Thyroid gland (tissue), 4 donors: ENCODE data around the gene BEND6.

Experiments
- POLR2A ChIP-seq, 2 donors: fragments of 450-650 bp; IDR thresholded peaks; one replicate each; pipeline ENCODE4 v1.6.1; 2017; ENCODE audit warnings: antibody characterized with exemption in 2 of 2, mild to moderate bottlenecking in 2 of 2, moderate library complexity in 1 of 2
- TF ChIP-seq, protein P1 (sequence below), 6 experiments: fragments of 200-600 bp in 3 of 6; fragments of 450-650 bp in 3 of 6; sonication (generic) in 3 of 6; IDR thresholded peaks; one replicate each; pipeline ENCODE4 v1.5.1; 2016 to 2019; ENCODE audit warnings: antibody characterized with exemption in 6 of 6, mild to moderate bottlenecking in 2 of 6, inconsistent platforms in 1 of 6, moderate library complexity in 1 of 6

DNA sequence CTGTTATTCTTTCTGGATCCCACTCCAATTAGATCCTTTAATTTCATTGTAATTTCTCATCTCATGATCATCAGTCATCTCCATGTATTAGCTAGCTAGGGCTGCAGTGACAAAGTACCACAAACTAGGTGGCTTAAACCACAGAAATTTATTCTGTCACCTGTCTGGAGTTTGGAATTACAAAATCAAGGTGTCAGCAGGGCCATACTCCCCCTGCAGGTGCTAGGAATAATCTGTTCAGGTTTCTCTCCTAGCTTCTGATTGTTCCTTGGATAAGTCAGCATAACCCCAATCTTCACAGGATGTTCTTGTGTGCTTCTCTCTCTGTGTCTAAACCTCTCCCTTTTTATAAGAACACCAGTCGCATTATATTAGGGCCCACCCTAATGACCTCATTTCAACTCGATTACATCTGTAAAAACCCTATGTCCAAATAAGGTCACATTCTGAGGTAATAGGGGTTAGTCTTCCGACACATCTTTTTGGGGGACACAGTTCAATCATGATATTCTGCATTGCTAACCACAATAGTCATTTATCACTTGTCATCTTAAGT lies 40.5 kb downstream of the BEND6 start:
- TF ChIP-seq, protein P1, sequence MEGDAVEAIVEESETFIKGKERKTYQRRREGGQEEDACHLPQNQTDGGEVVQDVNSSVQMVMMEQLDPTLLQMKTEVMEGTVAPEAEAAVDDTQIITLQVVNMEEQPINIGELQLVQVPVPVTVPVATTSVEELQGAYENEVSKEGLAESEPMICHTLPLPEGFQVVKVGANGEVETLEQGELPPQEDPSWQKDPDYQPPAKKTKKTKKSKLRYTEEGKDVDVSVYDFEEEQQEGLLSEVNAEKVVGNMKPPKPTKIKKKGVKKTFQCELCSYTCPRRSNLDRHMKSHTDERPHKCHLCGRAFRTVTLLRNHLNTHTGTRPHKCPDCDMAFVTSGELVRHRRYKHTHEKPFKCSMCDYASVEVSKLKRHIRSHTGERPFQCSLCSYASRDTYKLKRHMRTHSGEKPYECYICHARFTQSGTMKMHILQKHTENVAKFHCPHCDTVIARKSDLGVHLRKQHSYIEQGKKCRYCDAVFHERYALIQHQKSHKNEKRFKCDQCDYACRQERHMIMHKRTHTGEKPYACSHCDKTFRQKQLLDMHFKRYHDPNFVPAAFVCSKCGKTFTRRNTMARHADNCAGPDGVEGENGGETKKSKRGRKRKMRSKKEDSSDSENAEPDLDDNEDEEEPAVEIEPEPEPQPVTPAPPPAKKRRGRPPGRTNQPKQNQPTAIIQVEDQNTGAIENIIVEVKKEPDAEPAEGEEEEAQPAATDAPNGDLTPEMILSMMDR (IDR thresholded peaks at IDR 0.05) = no peak
- no peak for TF ChIP-seq POLR2A (IDR thresholded peaks at IDR 0.05)
